IPS DF 19.7 (cell line): ENCODE measurements around the gene SEMA6C.
"Not testable (repeated sequence)": the region's sequence is repeated elsewhere in the genome, so short reads cannot be mapped to it uniquely, and the experiment has no call there.

Experiments
- DNase-seq: peaks from one replicate; pipeline ENCODE4 v3.0.0-alpha.2; 2013; ENCODE audit warnings: low read depth, low spot score

The SEMA6C gene

DNA sequence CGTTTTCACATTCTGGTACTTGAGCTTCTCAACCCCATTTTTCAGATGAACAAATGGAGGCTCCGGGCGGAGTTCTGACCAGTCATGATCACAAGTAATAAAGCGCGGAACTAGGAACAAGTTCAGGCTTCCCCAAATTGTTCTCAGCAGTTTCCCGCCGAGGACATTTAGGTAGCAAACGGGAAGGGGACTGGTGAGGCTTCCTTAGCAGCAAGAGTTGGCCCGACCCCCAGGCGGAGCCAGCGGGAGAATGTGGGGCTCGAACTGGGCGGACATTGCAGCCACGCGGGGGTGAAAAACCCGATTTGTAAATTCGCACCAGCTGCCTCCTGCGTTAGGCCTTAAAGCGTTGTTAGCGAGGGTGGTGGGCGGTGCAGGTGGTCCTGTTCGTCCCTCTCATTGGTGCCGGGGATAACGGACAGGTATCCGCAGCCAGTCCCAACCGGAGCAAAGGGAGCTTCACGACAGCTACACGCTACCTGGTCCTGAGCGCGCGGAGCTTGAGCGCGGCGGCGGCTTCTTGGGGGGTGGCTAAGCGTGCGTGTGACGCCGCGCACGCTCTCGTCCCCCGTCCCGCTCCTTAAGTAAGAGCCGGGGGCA, 15.3 kb downstream of the SEMA6C start:
- DNase-seq: peak; percentile 93

GRCh38 chr1:151128800-151129199, 17.6 kb downstream of the SEMA6C start:
- DNase-seq: no peak

- DNase-seq: no peak
Measured at GRCh38 chr1:151124763-151125403, 21.5 kb downstream of the SEMA6C start.

DNA sequence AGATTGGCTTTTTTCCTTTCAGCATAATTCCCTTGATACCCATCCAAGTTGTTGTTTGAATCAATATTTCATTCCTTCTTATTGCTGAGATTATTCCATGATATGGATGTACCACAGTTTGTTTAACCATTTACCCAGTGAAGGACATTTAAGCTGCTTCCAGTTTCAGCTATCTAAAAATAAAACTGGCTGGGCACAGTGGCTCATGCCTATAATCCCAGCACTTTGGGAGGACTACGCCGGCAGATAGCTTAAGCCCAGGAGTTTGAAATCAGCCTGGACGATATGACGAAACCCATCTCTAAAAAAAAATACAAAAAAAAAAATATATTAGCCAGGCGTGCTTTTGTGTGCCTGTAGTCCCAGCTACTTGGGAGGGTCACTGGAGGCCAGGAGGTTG, 32.6 kb downstream of the SEMA6C start:
- DNase-seq: no peak

GRCh38 chr1:151108331-151108730, 38.1 kb downstream of the SEMA6C start:
- DNase-seq: no peak

DNA sequence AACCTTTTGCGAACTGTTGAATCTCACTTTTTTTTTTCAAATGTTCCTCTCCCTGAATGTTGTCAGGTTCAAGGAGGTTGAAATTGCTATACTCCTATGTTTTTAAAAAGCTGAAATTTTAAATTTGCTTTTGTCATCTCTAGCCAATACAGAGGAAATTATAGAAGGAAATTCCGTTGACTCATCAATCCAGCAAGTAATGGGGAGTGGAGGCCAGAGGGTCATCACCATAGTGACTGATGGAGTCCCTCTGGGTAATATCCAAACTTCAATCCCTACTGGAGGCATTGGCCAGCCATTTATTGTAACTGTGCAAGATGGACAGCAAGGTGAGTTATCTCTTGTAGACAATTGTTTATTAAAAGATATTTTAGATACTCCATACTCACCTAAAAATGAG, 39.5 kb downstream of the SEMA6C start:
- DNase-seq: no peak

GRCh38 chr1:151104630-151105029, 41.8 kb downstream of the SEMA6C start:
- DNase-seq: no peak

DNA sequence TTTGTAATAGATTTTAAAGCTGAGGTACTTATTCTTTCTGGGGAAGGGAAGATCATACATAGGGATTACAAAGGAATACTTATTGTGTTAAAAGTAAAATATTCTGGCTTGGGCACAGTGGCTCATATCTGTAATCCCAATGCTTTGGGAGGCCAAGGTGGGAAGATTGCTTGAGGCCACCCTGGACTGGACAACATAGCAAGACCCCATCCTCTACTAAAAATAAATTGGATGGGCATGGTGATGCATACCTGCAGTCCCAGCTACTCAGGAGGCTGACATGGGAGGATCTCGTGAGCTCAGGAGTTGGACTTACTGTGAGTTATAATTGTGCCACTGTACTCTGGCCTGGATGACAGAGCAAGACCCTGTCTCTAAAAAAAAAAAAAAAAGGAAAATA, 48.3 kb downstream of the SEMA6C start:
- no peak for DNase-seq

DNA sequence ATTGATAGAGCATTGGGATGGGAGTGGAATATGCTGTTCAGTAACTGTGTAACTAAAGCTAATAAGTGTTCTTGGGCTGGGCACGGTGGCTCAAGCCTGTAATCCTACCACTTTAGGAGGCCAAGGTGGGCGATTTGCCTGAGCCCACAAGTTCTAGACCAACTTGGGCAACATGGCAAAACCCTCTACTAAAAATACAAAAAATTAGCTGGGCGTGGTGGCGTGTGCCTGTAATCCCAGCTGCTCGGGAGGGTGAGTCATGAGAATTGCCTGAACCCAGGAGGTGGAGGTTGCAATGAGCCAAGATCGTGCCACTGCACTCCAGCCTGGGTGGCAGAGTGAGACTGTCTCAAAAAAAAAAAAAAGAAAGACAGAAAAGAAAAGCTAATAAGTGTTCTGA, 49.0 kb downstream of the SEMA6C start:
- DNase-seq: not testable (repeated sequence)

DNA sequence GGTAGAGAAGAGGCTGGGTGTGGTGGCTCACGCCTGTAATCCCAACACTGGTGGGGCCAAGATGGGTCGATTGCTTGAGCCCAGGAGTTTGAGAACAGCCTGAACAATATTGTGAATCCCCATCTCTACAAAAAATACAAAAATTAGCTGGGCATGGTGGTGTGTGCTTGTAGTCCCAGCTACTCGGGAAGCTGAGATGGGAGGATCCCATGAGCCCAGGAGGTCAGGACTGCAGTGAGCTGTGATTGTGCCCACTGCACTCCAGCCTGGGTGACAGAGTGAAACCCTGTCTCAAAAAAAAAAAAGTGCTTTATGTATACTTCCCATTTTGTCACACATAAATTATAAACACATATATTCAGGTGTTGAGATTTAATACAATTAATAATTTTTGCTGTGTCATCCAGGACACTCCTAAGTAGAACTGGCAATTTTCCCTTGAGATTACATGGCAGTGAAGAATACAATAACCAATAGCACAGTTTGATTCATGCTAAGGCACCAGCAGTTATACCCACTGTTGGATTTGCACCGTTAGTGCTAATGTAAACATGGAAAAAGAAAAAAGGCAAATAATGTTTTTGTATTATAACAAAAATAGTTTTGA, 60.4 kb downstream of the SEMA6C start:
- DNase-seq: no peak
